Right lobe of liver (tissue), 6 donors: Measurements from ENCODE around the gene CTIF. TPM values are rescaled to one million over a fixed set of nuclear protein-coding genes. Genes with fewer than 3 reads are reported as not detected.

ENCODE experiments used
- ATAC-seq, 4 donors: fragments of 200-7000 bp; cut with Tn5 transposase; one replicate each; pipeline ENCODE4 v1.9.1; 2020; ENCODE audit warnings: mild to moderate bottlenecking in 4 of 4, moderate library complexity in 4 of 4
- DNase-seq, 3 donors: peaks; one replicate each; pipeline ENCODE4 v3.0.0-alpha.2; 2020
- H3K27ac ChIP-seq, 3 donors: fragments of 200-600 bp; one replicate each; pipeline ENCODE4 v1.8.0; 2022
- H3K27me3 ChIP-seq, 2 donors: fragments of 200-600 bp; one replicate each; pipeline ENCODE4 v1.8.0; 2022
- H3K36me3 ChIP-seq, 4 donors: fragments of 200-600 bp; sonication (generic) in 1 of 4; one replicate each; pipeline versions ENCODE4 v1.5.1 to v1.8.0; 2017 to 2022; ENCODE audit warnings: control low read depth in 1 of 4
- H3K4me1 ChIP-seq, 4 donors: fragments of 200-600 bp; sonication (generic) in 1 of 4; one replicate each; pipeline versions ENCODE4 v1.5.1 to v1.8.0; 2017 to 2022; ENCODE audit warnings: control low read depth in 1 of 4
- H3K4me3 ChIP-seq, 3 donors: fragments of 200-600 bp; one replicate each; pipeline ENCODE4 v1.8.0; 2022
- H3K9me3 ChIP-seq, 4 donors: fragments of 200-600 bp; sonication (generic) in 1 of 4; one replicate each; pipeline versions ENCODE4 v1.5.1 to v1.8.0; 2017 to 2022; ENCODE audit warnings: control low read depth in 1 of 4
- POLR2A ChIP-seq: fragments of 450-650 bp; IDR thresholded peaks from one replicate; pipeline ENCODE4 v1.6.1; 2017; ENCODE audit warnings: antibody characterized with exemption, mild to moderate bottlenecking
- WGBS: methylation state at CpG from one replicate; pipeline ENCODE4 v1.1.6; 2018; ENCODE audit warnings: low coverage, low lambda C conversion rate; ENCODE audit not compliant: insufficient coverage; ENCODE audit errors: missing lambda C conversion rate; 5-methylcytosine and 5-hydroxymethylcytosine counted together
- intact Hi-C, 2 donors: fragments of 100-400 bp; cut with DNase I; formaldehyde crosslinking; loops; one replicate each; pipeline versions ENCODE4 v1.11.2 to v1.14.1; 2022
- total RNA-seq, 6 experiments: library from RNA; depleted of rRNA in 2 of 6; stranded (reverse); fragments of >200 nt in 2 of 6; fragmentation: NEBNext Ultra II Directional in 3 of 6; extraction: Animal tissue kit (Norgen Biotek cat#: 25700) in 3 of 6; gene quantifications; one replicate each; pipeline versions ENCODE4 v1.1.0 to v1.2.4, GENCODE V29; 2016 to 2023
- TF ChIP-seq, protein P1 (sequence below), 4 donors: fragments of 200-600 bp in 3 of 4; fragments of 450-650 bp in 1 of 4; IDR thresholded peaks; one replicate each; pipeline versions ENCODE4 v1.5.1 to v1.8.0; 2016 to 2022; ENCODE audit warnings: antibody characterized with exemption in 4 of 4, mild to moderate bottlenecking in 2 of 4
- donor health status: DM: no; HTN: yes; CAD: no.
- donor health status: DM: no; HTN: no; CAD: no.
- donor health status: DM: no; HTN: no; CAD: no.
- donor health status: DM: no; HTN: yes; CAD: no.
- donor health status: DM: no; HTN: yes; CAD: no.

Gene CTIF
- total RNA-seq, 6 experiments from 2014 or later: 29.0 to 60.6 (median 43.1) TPM

DNA sequence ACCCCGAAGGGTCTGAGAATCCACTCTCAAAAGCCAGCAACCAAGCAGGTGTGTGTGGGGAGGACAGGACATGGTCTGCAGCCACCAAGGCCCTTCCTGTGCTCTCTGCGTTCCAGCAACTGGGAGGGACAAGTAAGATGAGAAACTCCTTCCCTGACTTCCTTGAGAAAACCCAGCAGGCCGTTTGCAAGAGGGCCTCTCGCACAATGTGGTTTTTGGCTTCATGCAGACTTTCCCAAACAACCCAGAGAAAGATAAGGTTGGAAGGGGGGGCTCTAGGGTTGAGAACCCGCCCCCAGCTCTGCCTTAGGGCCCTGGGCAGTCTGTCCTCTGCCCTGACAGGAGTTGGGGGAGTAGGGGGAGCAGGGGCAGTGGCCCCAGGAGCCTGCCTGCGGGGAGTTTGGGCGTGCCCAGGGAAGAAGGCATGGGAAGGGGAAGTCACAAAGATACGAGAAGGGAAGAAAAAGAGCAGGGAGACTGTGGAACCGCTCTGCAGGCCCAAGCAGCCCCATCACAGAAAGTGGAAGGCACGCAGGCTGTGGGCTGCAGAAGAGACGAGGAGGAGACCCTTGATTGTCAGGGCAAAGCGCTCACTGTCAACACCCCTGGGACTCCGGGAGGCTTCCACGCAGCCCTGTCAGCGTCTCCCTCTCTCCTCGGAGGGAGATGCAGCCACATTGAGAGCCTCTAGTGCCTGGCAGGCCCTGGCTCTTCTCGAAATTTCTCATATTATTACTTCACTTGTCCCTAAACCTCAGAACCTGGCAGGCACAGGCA is 312.2 kb downstream of the CTIF start:
- 37% methylated on average over 8 of the region's 17 CpGs for WGBS
- Histone ChIP-seq H3K9me3 (no peaks in the 10 kb centered on the region), H3K4me1 (peaks cover 0 to 3% (median 0%) of the 10 kb centered on the region in 4 donors), H3K4me3 (no peak overlapping the region), H3K27me3 (no peaks in the 10 kb centered on the region), H3K27ac (peak overlapping the region in 2 of 3 donors; percentile 50 to 81), H3K36me3 (peaks cover 0 to 18% (median 0%) of the 10 kb centered on the region in 4 donors)
- intact Hi-C loops: no loop called here
- ATAC-seq (peak; percentile 26 to 35 (median 32)), DNase-seq (no peak)
- no peak for TF ChIP-seq POLR2A
- TF ChIP-seq, protein P1, sequence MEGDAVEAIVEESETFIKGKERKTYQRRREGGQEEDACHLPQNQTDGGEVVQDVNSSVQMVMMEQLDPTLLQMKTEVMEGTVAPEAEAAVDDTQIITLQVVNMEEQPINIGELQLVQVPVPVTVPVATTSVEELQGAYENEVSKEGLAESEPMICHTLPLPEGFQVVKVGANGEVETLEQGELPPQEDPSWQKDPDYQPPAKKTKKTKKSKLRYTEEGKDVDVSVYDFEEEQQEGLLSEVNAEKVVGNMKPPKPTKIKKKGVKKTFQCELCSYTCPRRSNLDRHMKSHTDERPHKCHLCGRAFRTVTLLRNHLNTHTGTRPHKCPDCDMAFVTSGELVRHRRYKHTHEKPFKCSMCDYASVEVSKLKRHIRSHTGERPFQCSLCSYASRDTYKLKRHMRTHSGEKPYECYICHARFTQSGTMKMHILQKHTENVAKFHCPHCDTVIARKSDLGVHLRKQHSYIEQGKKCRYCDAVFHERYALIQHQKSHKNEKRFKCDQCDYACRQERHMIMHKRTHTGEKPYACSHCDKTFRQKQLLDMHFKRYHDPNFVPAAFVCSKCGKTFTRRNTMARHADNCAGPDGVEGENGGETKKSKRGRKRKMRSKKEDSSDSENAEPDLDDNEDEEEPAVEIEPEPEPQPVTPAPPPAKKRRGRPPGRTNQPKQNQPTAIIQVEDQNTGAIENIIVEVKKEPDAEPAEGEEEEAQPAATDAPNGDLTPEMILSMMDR (IDR thresholded peaks at IDR 0.05): no peak

DNA sequence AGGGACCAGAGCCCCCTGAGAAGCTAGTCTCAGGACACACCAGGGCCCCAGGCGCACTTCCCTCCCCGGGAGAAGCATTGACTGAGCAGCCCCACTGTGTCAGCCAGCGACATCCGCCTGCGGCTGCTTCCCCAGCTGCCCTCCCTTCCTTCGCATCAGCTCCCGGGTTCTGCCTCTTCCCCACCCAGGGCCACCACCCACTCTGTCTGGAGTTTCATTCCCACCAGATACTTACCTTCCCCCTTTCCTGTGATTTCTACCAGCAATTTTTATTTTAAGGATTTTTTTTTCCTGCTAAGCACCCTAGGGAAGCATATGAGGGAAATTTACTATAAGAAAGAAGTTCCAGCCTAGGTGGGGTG is 312.7 kb downstream of the CTIF start:
- DNase-seq: peak in 1 of 3 donors; percentile 61
- WGBS: 55% methylated on average over 2 of the region's 7 CpGs
- ATAC-seq: peak; percentile 61 to 77 (median 72)
- Histone ChIP-seq H3K4me3 (no peak overlapping the region), H3K36me3 (peaks cover 0 to 18% (median 0%) of the 10 kb centered on the region in 4 donors), H3K9me3 (no peaks in the 10 kb centered on the region), H3K27ac (peak overlapping the region in 2 of 3 donors; percentile 50 to 81), H3K4me1 (peaks cover 0 to 3% (median 0%) of the 10 kb centered on the region in 4 donors), H3K27me3 (no peaks in the 10 kb centered on the region)
- no peak for TF ChIP-seq POLR2A
- TF ChIP-seq, protein P1 (IDR thresholded peaks at IDR 0.05): no peak
- intact Hi-C loops: no loop called here

DNA sequence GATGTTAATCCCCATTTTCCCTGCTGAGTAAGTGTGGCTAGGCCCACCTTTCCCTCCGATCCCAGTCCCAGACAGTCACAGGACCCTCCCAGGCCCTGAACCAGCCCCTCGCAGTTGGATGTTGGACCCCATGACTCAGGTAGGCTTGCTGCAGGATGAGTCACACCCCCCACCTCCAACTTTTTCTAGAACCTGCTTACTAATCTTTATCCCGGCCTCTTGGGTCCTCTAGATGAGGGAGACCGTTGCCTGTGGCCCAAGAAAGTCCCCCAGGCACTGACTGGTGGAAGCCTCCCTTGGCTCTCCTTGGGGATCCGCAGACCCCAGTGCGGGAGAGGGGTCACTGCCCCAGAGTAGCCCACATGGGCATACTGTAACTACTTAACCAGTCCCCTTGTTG is 313.5 kb downstream of the CTIF start:
- no peak for ATAC-seq
- H3K27me3 ChIP-seq: no peaks in the 10 kb centered on the region
- peak overlapping the region in 1 of 3 donors; percentile 81 for H3K27ac ChIP-seq
- H3K4me1 ChIP-seq: peaks cover 0 to 3% (median 0%) of the 10 kb centered on the region in 4 donors
- peaks cover 0 to 23% (median 0%) of the 10 kb centered on the region in 4 donors for H3K36me3 ChIP-seq
- DNase-seq: no peak
- 95% methylated on average over 6 of the region's 6 CpGs for WGBS
- TF ChIP-seq, protein P1 (IDR thresholded peaks at IDR 0.05): no peak
- TF ChIP-seq POLR2A: no peak
- H3K9me3 ChIP-seq: no peaks in the 10 kb centered on the region
- no peak overlapping the region for H3K4me3 ChIP-seq
- intact Hi-C loops: no loop called here

DNA sequence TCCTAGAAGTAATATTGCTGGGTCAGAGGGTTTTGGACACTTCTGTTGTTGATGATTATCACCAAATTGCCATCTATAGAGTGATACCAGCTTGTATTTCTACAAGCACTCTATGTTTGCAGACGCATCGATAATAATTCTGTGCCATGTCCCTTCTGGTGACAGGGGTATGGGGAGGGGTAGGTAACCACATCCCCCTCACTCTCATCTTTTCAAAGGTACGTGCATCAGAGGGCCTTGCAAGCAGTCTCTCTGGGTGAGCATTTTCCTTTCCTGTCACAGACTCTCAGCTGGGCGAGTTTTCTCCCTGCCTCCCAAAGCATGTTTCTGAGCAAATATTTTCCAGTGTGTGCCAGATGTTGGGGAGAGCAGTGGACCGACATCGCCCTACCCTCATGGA is 314.0 kb downstream of the CTIF start:
- peak overlapping the region in 1 of 3 donors; percentile 81 for H3K27ac ChIP-seq
- intact Hi-C loops: no loop called here
- H3K27me3 ChIP-seq: no peaks in the 10 kb centered on the region
- TF ChIP-seq, protein P1 (IDR thresholded peaks at IDR 0.05): no peak
- no peak overlapping the region for H3K4me3 ChIP-seq
- peaks cover 0 to 28% (median 0%) of the 10 kb centered on the region in 4 donors for H3K36me3 ChIP-seq
- H3K9me3 ChIP-seq: no peaks in the 10 kb centered on the region
- peaks cover 0 to 3% (median 0%) of the 10 kb centered on the region in 4 donors for H3K4me1 ChIP-seq
- 94% methylated on average over 4 of the region's 6 CpGs for WGBS
- ATAC-seq (no peak), DNase-seq (no peak)
